IMR-90 (cell line): ENCODE results near the gene PCSK5.

Source experiments
- MXI1 ChIP-seq: IDR thresholded peaks from 2 replicates; pipeline ENCODE4 v1.6.1; 2012; ENCODE audit warnings: low read depth, mild to moderate bottlenecking, low read length, moderate library complexity, borderline replicate concordance
- POLR2A ChIP-seq: IDR thresholded peaks from 2 replicates; pipeline ENCODE4 v1.6.1; 2012; ENCODE audit warnings: mild to moderate bottlenecking, low read depth, low read length
- SMC3 ChIP-seq: fragments of 150-350 bp; IDR thresholded peaks from 2 replicates; pipeline ENCODE4 v1.6.1; 2016; ENCODE audit warnings: low read depth, mild to moderate bottlenecking, antibody characterized with exemption, low read length, moderate library complexity

DNA sequence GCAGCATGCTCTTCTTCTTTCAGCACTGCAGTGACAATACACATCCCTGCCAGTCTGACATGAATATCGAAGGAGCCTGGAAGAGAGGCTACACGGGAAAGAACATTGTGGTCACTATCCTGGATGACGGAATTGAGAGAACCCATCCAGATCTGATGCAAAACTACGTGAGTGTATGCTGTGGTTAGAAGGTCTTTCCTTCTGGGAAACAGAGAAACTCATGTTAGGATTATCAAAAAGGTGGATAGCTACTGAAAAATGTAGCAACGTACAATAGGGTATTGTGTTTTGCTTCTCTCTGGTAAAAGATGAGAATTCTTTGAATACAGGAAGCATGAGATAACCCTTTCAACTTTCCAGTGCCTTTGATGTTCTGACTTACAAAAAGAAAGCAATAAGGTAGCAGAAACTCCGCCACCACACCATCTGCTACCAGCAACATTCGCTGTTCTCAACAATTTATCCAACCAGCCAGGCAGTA lies 133.3 kb downstream of the PCSK5 start:
- no peak for TF ChIP-seq SMC3
- no peak for TF ChIP-seq POLR2A
- no peak for TF ChIP-seq MXI1
